GM12878 (cell line): Measurements from ENCODE around the gene SERPINE2. TPM values are rescaled to one million over a fixed set of nuclear protein-coding genes. Genes with fewer than 3 reads are reported as not detected.

Source experiments
- ATAC-seq: fragments of 200-7000 bp; cut with Tn5 transposase; 3 replicates; pipeline ENCODE4 v1.9.1; 2020; ENCODE audit warnings: mild to moderate bottlenecking, moderate library complexity
- BruUV-seq: library from RNA; stranded (reverse); fragments of 400-500 nt; replicated peaks from 2 replicates; lab custom pipeline; 2021; lab: Mats Ljungman, UMichigan
- CTCF ChIA-PET: fragments of 300-600 bp; sonication (Branson Sonifier 250); formaldehyde crosslinking; extraction: SDS; loops from one replicate; lab custom pipeline; 2021; ENCODE audit warnings: inconsistent platforms; lab: Yijun Ruan, JAX
- POLR2A ChIA-PET: fragments of 350-600 bp; formaldehyde crosslinking; extraction: SDS; loops from one replicate; lab custom pipeline; 2021; ENCODE audit warnings: inconsistent platforms; lab: Charles Lee
- RAD21 ChIA-PET: fragments of 300-600 bp; sonication (Branson Sonifier 250); formaldehyde crosslinking; loops from one replicate; lab custom pipeline; 2023; ENCODE audit warnings: antibody characterized with exemption; ENCODE audit not compliant: unreplicated experiment; lab: Charles Lee
- SMC1A ChIA-PET: fragments of 300-600 bp; sonication (Branson Sonifier 250); formaldehyde crosslinking; loops from one replicate; lab custom pipeline; 2023; ENCODE audit not compliant: unreplicated experiment, uncharacterized antibody; lab: Charles Lee
- DNase-seq: peaks from one replicate; pipeline ENCODE4 v3.0.0-alpha.2; 2011; ENCODE audit warnings: low read depth, low spot score
- FAIRE-seq: peaks from 3 replicates; lab custom pipeline; 2011; peaks lifted over from hg19 to GRCh38; lab: Jason Lieb, UNC
- H2AFZ ChIP-seq: 2 replicates; pipeline ENCODE4 v1.6.0; 2011; ENCODE audit warnings: low read depth, low read length, control low read depth; ENCODE audit not compliant: control insufficient read depth
- H3K27ac ChIP-seq: 2 replicates; pipeline ENCODE4 v1.5.1; 2011; ENCODE audit warnings: control low read depth; ENCODE audit not compliant: control insufficient read depth, insufficient read depth
- H3K27me3 ChIP-seq, 2 experiments: replicated peaks in 1 of 2; 2 replicates each; pipeline versions ENCODE4 v1.6.0 to v1.6.1; 2011; ENCODE audit warnings: low read length in 1 of 2; ENCODE audit not compliant: control insufficient read depth in 2 of 2, insufficient read depth in 2 of 2
- H3K36me3 ChIP-seq, 2 experiments: 2 replicates each; pipeline ENCODE4 v1.5.1; 2011; ENCODE audit warnings: low read length in 1 of 2; ENCODE audit not compliant: control insufficient read depth in 2 of 2, insufficient read depth in 2 of 2
- H3K4me1 ChIP-seq: 2 replicates; pipeline ENCODE4 v1.6.1; 2011; ENCODE audit warnings: mild to moderate bottlenecking, low read length, moderate library complexity, mixed read lengths; ENCODE audit not compliant: control insufficient read depth, insufficient read depth
- H3K4me2 ChIP-seq: 2 replicates; pipeline ENCODE4 v1.6.0; 2011; ENCODE audit warnings: control low read depth; ENCODE audit not compliant: control insufficient read depth, insufficient read depth
- H3K4me3 ChIP-seq: fragments of 200-600 bp; sonication (generic); 2 replicates; pipeline ENCODE4 v1.5.1; 2016
- H3K79me2 ChIP-seq: 2 replicates; pipeline ENCODE4 v1.6.0; 2011; ENCODE audit warnings: low read length; ENCODE audit not compliant: control insufficient read depth, insufficient read depth
- H3K9ac ChIP-seq: 2 replicates; pipeline ENCODE4 v1.8.0; 2011; ENCODE audit warnings: low read length, control low read depth, mixed read lengths; ENCODE audit not compliant: control insufficient read depth, insufficient read depth
- H3K9me3 ChIP-seq: replicated peaks from 3 replicates; pipeline ENCODE4 v1.5.1; 2011; ENCODE audit warnings: mild to moderate bottlenecking, low read length; ENCODE audit not compliant: control insufficient read depth, insufficient read depth
- H4K20me1 ChIP-seq: 2 replicates; pipeline ENCODE4 v1.6.0; 2011; ENCODE audit not compliant: control insufficient read depth, insufficient read depth
- BHLHE40 ChIP-seq, 2 experiments: fragments of 450-650 bp in 1 of 2; IDR thresholded peaks; 2 replicates each; pipeline ENCODE4 v1.6.1; 2011 to 2017; ENCODE audit warnings: low read depth in 2 of 2, borderline replicate concordance in 1 of 2, improper control_type of control experiment in 1 of 2, low read length in 1 of 2, mild to moderate bottlenecking in 1 of 2
- E2F8 ChIP-seq: fragments of 450-650 bp; IDR thresholded peaks from 2 replicates; pipeline ENCODE4 v1.6.1; 2018; ENCODE audit warnings: mild to moderate bottlenecking, low read depth, moderate library complexity; ENCODE audit not compliant: partially characterized antibody
- EGR1 ChIP-seq, 2 experiments: IDR thresholded peaks; 1 replicate in 1 of 2; 2 replicates in 1 of 2; pipeline ENCODE4 v1.6.1; 2011 to 2012; ENCODE audit warnings: low read depth in 2 of 2, low read length in 2 of 2, borderline replicate concordance in 1 of 2, mild to moderate bottlenecking in 1 of 2, moderate library complexity in 1 of 2
- HCFC1 ChIP-seq: fragments of 150-350 bp; IDR thresholded peaks from 2 replicates; pipeline ENCODE4 v1.6.1; 2014; ENCODE audit warnings: low read length
- HDAC6 ChIP-seq: fragments of 200-600 bp; sonication (generic); IDR thresholded peaks from one replicate; pipeline ENCODE4 v1.8.0; 2017; ENCODE audit warnings: antibody characterized with exemption; ENCODE audit not compliant: unreplicated experiment
- NFYA ChIP-seq: IDR thresholded peaks from 2 replicates; pipeline ENCODE4 v1.6.1; 2011; ENCODE audit warnings: low read depth, mild to moderate bottlenecking, low read length, improper control_type of control experiment, borderline replicate concordance
- RCOR1 ChIP-seq: conservative IDR thresholded peaks from 2 replicates; pipeline ENCODE4 v1.6.1; 2012; ENCODE audit warnings: low read depth, low read length, improper control_type of control experiment
- RELA ChIP-seq: fragments of 450-650 bp; IDR thresholded peaks from 2 replicates; pipeline ENCODE4 v1.8.0; 2014; ENCODE audit warnings: borderline replicate concordance; ENCODE audit not compliant: partially characterized antibody
- RFX5 ChIP-seq: IDR thresholded peaks from 2 replicates; pipeline ENCODE4 v1.6.1; 2011; ENCODE audit warnings: low read depth, low read length, improper control_type of control experiment
- TCF7 ChIP-seq: IDR thresholded peaks from 2 replicates; pipeline ENCODE4 v1.6.1; 2014; ENCODE audit warnings: antibody characterized with exemption, borderline replicate concordance
- WGBS: methylation state at CpG from one replicate; pipeline ENCODE4 v1.1.6; 2016; ENCODE audit warnings: low lambda C conversion rate; ENCODE audit not compliant: insufficient replicate concordance, insufficient coverage; ENCODE audit errors: missing lambda C conversion rate; 5-methylcytosine and 5-hydroxymethylcytosine counted together
- in situ Hi-C: fragments of 300-500 bp; cut with MboI; formaldehyde crosslinking; loops from 9 replicates; pipeline ENCODE4 v1.14.3; 2018; ENCODE audit warnings: mixed read lengths
- intact Hi-C: fragments of 100-400 bp; cut with micrococcal nuclease; formaldehyde crosslinking; loops from one replicate; pipeline ENCODE4 v1.14.2; 2022; ENCODE audit not compliant: unreplicated experiment
- polyA plus RNA-seq, 11 experiments: library from polyadenylated mRNA; depleted of rRNA in 4 of 11; unstranded in 6 of 11; stranded (reverse) in 5 of 11; fragments of >200 nt; fragmentation: Nextera tagmentation in 4 of 11; fragmentation: Illumina TruSeq in 1 of 11; extraction: Ambion mirVana in 4 of 11; extraction: Trizol in 1 of 11; gene quantifications; 1 replicate in 1 of 11; 2 replicates in 10 of 11; pipeline versions ENCODE4 v1.2.1 to v1.2.3, GENCODE V29; 2011 to 2016; ENCODE audit warnings: inconsistent platforms in 2 of 11, missing spikeins in 2 of 11, low read depth in 1 of 11
- total RNA-seq, 4 experiments: library from RNA; depleted of rRNA in 3 of 4; stranded (reverse); fragments of >200 nt in 3 of 4; fragmentation: Illumina TruSeq in 1 of 4; extraction: Trizol in 1 of 4; gene quantifications; 2 replicates each; pipeline versions ENCODE4 v1.2.1 to v1.2.3, GENCODE V29; 2013 to 2021
- TF ChIP-seq, protein P1 (sequence below): fragments of 450-650 bp; IDR thresholded peaks from 2 replicates; pipeline ENCODE4 v1.6.1; 2017; ENCODE audit warnings: mild to moderate bottlenecking, moderate library complexity

The SERPINE2 gene
- total and polyA plus RNA-seq, 10 of the 15 experiments (the other 5 are each of a cell fraction or from before 2014, with no cell fraction given), result 0.18 to 1.7 (median 0.39) TPM

DNA sequence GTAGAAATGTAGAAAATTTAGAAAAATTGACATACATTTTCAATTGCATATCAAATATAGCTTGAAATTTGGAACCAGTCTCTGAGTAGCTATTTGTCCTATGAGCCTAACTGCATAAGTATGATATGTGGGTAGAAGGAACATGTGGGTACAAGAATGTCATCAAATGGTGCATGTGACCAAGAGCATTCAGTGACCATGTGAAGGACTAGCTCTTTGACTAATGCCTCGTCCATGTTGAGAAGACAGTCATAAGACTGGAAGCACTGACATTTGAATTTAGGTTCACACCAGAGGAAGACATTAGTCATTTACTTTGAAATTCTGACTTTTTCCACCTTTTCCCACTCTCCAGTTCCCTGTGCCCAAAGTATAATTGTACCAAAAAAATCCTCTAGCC is 69.2 kb downstream of the SERPINE2 start:
- no peak for DNase-seq
- POLR2A ChIA-PET, result interaction anchor here (1.5 kb wide), 2 partner anchors 28 to 73 kb away, joined by 5 to 8 read pairs; no protein-coding TSS in a partner anchor
- FAIRE-seq, result no peak
- TF ChIP-seq TCF7, result no peak
- no peak for TF ChIP-seq RELA
- no peak for TF ChIP-seq EGR1 (IDR thresholded peaks at IDR 0.05; ENCODE audit: borderline replicate concordance in 1 of 2, low read depth in 2 of 2, low read length in 2 of 2)
- no peak for TF ChIP-seq BHLHE40 (IDR thresholded peaks at IDR 0.05; ENCODE audit: borderline replicate concordance in 1 of 2, low read depth in 2 of 2, low read length in 1 of 2)
- TF ChIP-seq RFX5, result no peak
- TF ChIP-seq RCOR1, result no peak
- no peak for TF ChIP-seq NFYA
- no peak for TF ChIP-seq HCFC1
- TF ChIP-seq, protein P1, sequence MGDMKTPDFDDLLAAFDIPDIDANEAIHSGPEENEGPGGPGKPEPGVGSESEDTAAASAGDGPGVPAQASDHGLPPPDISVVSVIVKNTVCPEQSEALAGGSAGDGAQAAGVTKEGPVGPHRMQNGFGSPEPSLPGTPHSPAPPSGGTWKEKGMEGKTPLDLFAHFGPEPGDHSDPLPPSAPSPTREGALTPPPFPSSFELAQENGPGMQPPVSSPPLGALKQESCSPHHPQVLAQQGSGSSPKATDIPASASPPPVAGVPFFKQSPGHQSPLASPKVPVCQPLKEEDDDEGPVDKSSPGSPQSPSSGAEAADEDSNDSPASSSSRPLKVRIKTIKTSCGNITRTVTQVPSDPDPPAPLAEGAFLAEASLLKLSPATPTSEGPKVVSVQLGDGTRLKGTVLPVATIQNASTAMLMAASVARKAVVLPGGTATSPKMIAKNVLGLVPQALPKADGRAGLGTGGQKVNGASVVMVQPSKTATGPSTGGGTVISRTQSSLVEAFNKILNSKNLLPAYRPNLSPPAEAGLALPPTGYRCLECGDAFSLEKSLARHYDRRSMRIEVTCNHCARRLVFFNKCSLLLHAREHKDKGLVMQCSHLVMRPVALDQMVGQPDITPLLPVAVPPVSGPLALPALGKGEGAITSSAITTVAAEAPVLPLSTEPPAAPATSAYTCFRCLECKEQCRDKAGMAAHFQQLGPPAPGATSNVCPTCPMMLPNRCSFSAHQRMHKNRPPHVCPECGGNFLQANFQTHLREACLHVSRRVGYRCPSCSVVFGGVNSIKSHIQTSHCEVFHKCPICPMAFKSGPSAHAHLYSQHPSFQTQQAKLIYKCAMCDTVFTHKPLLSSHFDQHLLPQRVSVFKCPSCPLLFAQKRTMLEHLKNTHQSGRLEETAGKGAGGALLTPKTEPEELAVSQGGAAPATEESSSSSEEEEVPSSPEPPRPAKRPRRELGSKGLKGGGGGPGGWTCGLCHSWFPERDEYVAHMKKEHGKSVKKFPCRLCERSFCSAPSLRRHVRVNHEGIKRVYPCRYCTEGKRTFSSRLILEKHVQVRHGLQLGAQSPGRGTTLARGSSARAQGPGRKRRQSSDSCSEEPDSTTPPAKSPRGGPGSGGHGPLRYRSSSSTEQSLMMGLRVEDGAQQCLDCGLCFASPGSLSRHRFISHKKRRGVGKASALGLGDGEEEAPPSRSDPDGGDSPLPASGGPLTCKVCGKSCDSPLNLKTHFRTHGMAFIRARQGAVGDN, result no peak
- TF ChIP-seq E2F8, result no peak
- TF ChIP-seq HDAC6, result no peak

More for the DNA sequence above, 69.2 kb downstream of the SERPINE2 start:
- Histone ChIP-seq H3K79me2 (no peaks in the 10 kb centered on the region), H3K9ac (no peak overlapping the region), H4K20me1 (no peaks in the 10 kb centered on the region), H3K36me3 (peaks cover 0 to 14% of the 10 kb centered on the region in 2 experiments; a peak in 2 of 4 replicates), H3K4me1 (no peaks in the 10 kb centered on the region), H2AFZ (no peak overlapping the region), H3K4me3 (no peak overlapping the region), H3K4me2 (no peak overlapping the region), H3K9me3 (no peaks in the 10 kb centered on the region), H3K27ac (no peak overlapping the region), H3K27me3 (no peaks in the 10 kb centered on the region)
- SMC1A ChIA-PET, result interaction anchor here (0.6 to 5.4 kb wide), 32 partner anchors 9 to 691 kb away, joined by 3 to 74 read pairs (median 4); partner anchors contain the start of genes CUL3 and MRPL44
- ATAC-seq, result no peak
- no TSS peak for BruUV-seq
- intact Hi-C loops (loop anchor here (1.0 to 10.0 kb wide), 4 partner anchors 314 to 805 kb away; no protein-coding TSS in a partner anchor), in situ Hi-C loops (no loop called here)
- RAD21 ChIA-PET, result interaction anchor here (0.6 to 5.3 kb wide), 17 partner anchors 9 to 681 kb away, joined by 3 to 82 read pairs (median 7); no protein-coding TSS in a partner anchor
- CTCF ChIA-PET, result interaction anchor here (0.7 to 11.9 kb wide), 59 partner anchors 9 to 809 kb away, joined by 3 to 187 read pairs (median 6); partner anchors contain the start of genes MRPL44 and WDFY1
- WGBS, result 50% methylated on average over 1 of the region's 1 CpG
